CD4-positive, CD25-positive, alpha-beta regulatory T cell (primary cell): ENCODE results near the gene TAF1D. TPM values are rescaled to one million over a fixed set of nuclear protein-coding genes. Genes with fewer than 3 reads are reported as not detected.
"Not testable (repeated sequence)": the region's sequence is repeated elsewhere in the genome, so short reads cannot be mapped to it uniquely, and the experiment has no call there.

ENCODE experiments used
- ATAC-seq, 2 donors: fragments of 150-1000 bp; cut with Tn5 transposase; one replicate each; pipeline ENCODE4 v1.10.0; 2021; ENCODE audit warnings: low read depth in 2 of 2, moderate number of reproducible peaks in 2 of 2, moderate library complexity in 1 of 2
- DNase-seq, 3 donors: peaks; one replicate each; pipeline versions ENCODE4 v3.0.0 to v3.0.0-alpha.2; 2012 to 2022; ENCODE audit warnings: mixed read lengths in 1 of 3
- H3K27ac ChIP-seq: one replicate; pipeline ENCODE4 v1.7.0; 2013; ENCODE audit warnings: mild to moderate bottlenecking, low read length; ENCODE audit not compliant: insufficient read depth, poor library complexity, severe bottlenecking
- H3K27me3 ChIP-seq: one replicate; pipeline ENCODE4 v1.7.0; 2013; ENCODE audit warnings: low read length; ENCODE audit not compliant: control insufficient read depth, insufficient read depth
- H3K36me3 ChIP-seq: one replicate; pipeline ENCODE4 v1.7.0; 2013; ENCODE audit warnings: mild to moderate bottlenecking, low read length, moderate library complexity; ENCODE audit not compliant: control insufficient read depth, insufficient read depth
- H3K4me1 ChIP-seq: 2 replicates; pipeline ENCODE4 v1.7.0; 2013; ENCODE audit warnings: mild to moderate bottlenecking, low read length; ENCODE audit not compliant: insufficient read depth, control insufficient read depth, poor library complexity, severe bottlenecking
- H3K4me3 ChIP-seq: one replicate; pipeline ENCODE4 v1.7.0; 2013; ENCODE audit warnings: low read depth, mild to moderate bottlenecking, low read length, moderate library complexity
- H3K9me3 ChIP-seq, 2 experiments: 1 replicate in 1 of 2; 2 replicates in 1 of 2; pipeline ENCODE4 v1.7.0; 2013; ENCODE audit warnings: low read length in 2 of 2, mild to moderate bottlenecking in 1 of 2, moderate library complexity in 1 of 2; ENCODE audit not compliant: control insufficient read depth in 2 of 2
- H3K27ac Mint-ChIP-seq, 3 donors: one replicate each; pipeline ENCODE4 v1.8.0; 2020 to 2022; ENCODE audit warnings: mild to moderate bottlenecking in 3 of 3, mixed read lengths in 3 of 3, moderate library complexity in 2 of 3
- H3K27me3 Mint-ChIP-seq: one replicate; pipeline ENCODE4 v1.8.0; 2022; ENCODE audit warnings: mild to moderate bottlenecking, mixed read lengths
- H3K36me3 Mint-ChIP-seq: one replicate; pipeline ENCODE4 v1.8.0; 2020; ENCODE audit warnings: mixed read lengths
- H3K4me1 Mint-ChIP-seq, 4 donors: one replicate each; pipeline ENCODE4 v1.8.0; 2020 to 2022; ENCODE audit warnings: mixed read lengths in 4 of 4, mild to moderate bottlenecking in 1 of 4
- H3K4me3 Mint-ChIP-seq, 4 donors: one replicate each; pipeline ENCODE4 v1.8.0; 2020 to 2022; ENCODE audit warnings: mild to moderate bottlenecking in 4 of 4, mixed read lengths in 4 of 4, moderate library complexity in 3 of 4
- H3K9me3 Mint-ChIP-seq, 7 donors: one replicate each; pipeline ENCODE4 v1.8.0; 2020 to 2022; ENCODE audit warnings: mixed read lengths in 7 of 7, mild to moderate bottlenecking in 3 of 7, moderate library complexity in 2 of 7
- polyA plus RNA-seq, 4 donors: library from polyadenylated mRNA; unstranded; fragments of 300-500 nt; fragmentation: Illumina TruSeq; gene quantifications; one replicate each; pipeline ENCODE4 v1.2.3, GENCODE V29; 2021
- total RNA-seq: library from RNA; stranded (reverse); gene quantifications from one replicate; pipeline ENCODE4 v1.2.3, GENCODE V29; 2022

Gene TAF1D
- total and polyA plus RNA-seq, 5 donors from 2014 or later: 18.2 to 162 (median 19.7) TPM

- H3K9me3 Mint-ChIP-seq, H3K4me3 ChIP-seq, H3K27me3 Mint-ChIP-seq, H3K27ac ChIP-seq, ATAC-seq, H3K4me1 ChIP-seq, H3K4me1 Mint-ChIP-seq, H3K4me3 Mint-ChIP-seq, DNase-seq, H3K27me3 ChIP-seq, H3K9me3 ChIP-seq: not testable (repeated sequence)
- H3K36me3 Mint-ChIP-seq: peaks cover 35% of the 10 kb centered on the region
- H3K36me3 ChIP-seq: peaks cover 65% of the 10 kb centered on the region
- peak overlapping the region in 2 of 3 donors; percentile 58 to 66 for H3K27ac Mint-ChIP-seq
These were observed 17.8 kb upstream of the TAF1D start for GRCh38 chr11:93759123-93759522.

DNA sequence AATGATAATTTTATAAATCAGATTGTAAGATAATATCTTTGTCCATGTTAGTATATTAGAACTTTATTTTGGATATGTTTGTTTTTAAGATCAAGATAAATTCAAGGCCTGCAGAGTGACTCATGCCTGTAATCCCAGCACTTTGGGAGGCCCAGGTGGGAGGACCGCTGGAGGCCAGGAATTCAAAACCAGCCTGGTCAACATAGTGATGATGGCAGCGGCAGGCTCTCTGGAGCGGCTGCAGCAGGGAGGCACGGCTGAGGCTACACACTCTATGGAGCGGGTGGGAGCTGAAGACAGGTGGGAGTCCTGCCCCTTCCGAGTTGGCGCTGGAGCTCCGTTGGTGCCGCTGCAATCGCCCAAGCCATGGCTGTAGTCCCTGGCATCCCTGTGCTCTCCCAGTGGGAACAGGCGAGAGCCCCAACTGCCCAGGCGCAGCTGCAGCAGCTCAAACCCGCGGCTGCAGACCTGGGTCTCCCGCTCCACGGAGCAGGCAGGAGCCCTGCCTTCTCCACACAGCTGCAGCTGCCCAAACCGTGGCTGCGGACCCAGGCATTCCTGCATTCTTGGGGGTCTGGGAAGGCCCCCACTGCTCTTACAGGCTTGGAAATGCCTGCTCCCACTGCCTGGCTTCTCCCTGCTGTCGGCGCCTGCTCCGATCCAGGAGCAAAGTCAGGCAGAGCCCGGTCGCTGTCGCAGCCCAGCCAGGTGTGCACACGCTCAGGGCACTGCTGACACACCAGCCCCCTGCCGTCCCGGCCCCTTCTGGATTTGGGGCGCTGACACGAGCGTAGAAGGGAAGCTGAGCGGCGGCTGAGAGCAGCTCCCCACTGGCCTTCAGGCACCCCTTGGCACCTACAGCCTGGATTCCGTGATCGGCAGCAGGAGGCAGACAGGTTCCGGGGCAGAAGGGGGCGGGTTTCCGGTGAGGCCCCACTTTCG lies 16.9 kb upstream of the TAF1D start:
- no peaks in the 10 kb centered on the region for H3K4me1 ChIP-seq
- no peaks in the 10 kb centered on the region for H3K9me3 ChIP-seq
- DNase-seq (no peak), ATAC-seq (no peak)
- H3K4me3 Mint-ChIP-seq: no peak overlapping the region
- H3K36me3 Mint-ChIP-seq: peaks cover 35% of the 10 kb centered on the region
- no peak overlapping the region for H3K27ac ChIP-seq
- H3K36me3 ChIP-seq: peaks cover 70% of the 10 kb centered on the region
- H3K4me3 ChIP-seq: no peak overlapping the region
- peak overlapping the region in 1 of 3 donors; percentile 38 for H3K27ac Mint-ChIP-seq
- no peaks in the 10 kb centered on the region for H3K4me1 Mint-ChIP-seq
- H3K27me3 ChIP-seq: no peaks in the 10 kb centered on the region
- H3K9me3 Mint-ChIP-seq: peaks cover 0 to 3% (median 0%) of the 10 kb centered on the region in 7 donors
- no peaks in the 10 kb centered on the region for H3K27me3 Mint-ChIP-seq

DNA sequence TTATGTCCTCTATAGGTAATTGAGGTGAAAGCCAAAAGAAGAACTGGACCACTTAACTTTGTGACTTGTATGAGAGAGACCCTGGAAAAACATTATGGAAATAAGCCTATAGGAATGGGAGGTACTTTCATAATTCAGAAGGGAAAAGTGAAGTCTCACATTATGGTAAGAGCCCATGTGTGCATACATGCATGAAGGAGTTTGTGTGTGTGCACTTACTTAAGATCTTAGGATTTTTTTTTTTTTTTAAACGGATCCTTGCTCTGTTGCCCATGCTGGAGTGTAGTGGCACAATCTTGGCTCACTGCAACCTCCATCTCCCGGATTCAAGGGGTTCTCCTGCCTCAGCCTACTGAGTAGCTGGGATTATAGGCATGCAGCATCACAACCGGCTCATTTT lies 16.0 kb upstream of the TAF1D start:
- no peak overlapping the region for H3K4me3 Mint-ChIP-seq
- no peak overlapping the region for H3K27ac Mint-ChIP-seq
- DNase-seq: no peak
- no peaks in the 10 kb centered on the region for H3K4me1 Mint-ChIP-seq
- no peak overlapping the region for H3K4me3 ChIP-seq
- ATAC-seq: no peak
- no peaks in the 10 kb centered on the region for H3K9me3 ChIP-seq
- H3K27me3 Mint-ChIP-seq: no peaks in the 10 kb centered on the region
- peaks cover 37% of the 10 kb centered on the region for H3K36me3 Mint-ChIP-seq
- H3K4me1 ChIP-seq: no peaks in the 10 kb centered on the region
- peaks cover 61% of the 10 kb centered on the region for H3K36me3 ChIP-seq
- H3K27me3 ChIP-seq: no peaks in the 10 kb centered on the region
- H3K9me3 Mint-ChIP-seq: peaks cover 0 to 3% (median 0%) of the 10 kb centered on the region in 7 donors
- no peak overlapping the region for H3K27ac ChIP-seq

DNA sequence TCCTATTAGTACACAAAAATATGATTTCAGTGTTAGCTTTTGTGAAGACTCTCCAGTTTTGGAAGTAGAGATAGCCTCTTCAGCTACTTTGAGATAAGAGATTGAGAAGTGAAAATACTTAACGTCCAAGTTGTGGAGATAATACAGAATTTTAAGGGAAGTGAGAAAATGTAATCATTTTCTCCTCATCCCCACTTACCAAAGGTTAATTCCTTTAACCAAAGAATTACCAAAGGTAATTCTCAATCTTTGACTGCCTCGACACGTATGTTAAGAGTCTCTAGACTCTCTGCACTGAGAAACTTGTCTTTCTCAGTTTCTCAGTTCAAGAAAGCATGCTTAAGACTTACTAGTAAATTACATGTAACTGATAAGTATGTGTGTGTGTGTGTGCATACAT lies 15.5 kb upstream of the TAF1D start:
- peaks cover 0 to 3% (median 0%) of the 10 kb centered on the region in 7 donors for H3K9me3 Mint-ChIP-seq
- H3K4me1 Mint-ChIP-seq: no peaks in the 10 kb centered on the region
- H3K27me3 ChIP-seq: no peaks in the 10 kb centered on the region
- no peak overlapping the region for H3K4me3 Mint-ChIP-seq
- no peaks in the 10 kb centered on the region for H3K9me3 ChIP-seq
- H3K36me3 Mint-ChIP-seq: peaks cover 41% of the 10 kb centered on the region
- H3K4me1 ChIP-seq: no peaks in the 10 kb centered on the region
- peaks cover 58% of the 10 kb centered on the region for H3K36me3 ChIP-seq
- no peak overlapping the region for H3K4me3 ChIP-seq
- H3K27ac ChIP-seq: no peak overlapping the region
- no peak overlapping the region for H3K27ac Mint-ChIP-seq
- no peaks in the 10 kb centered on the region for H3K27me3 Mint-ChIP-seq
- no peak for ATAC-seq
- no peak for DNase-seq

DNA sequence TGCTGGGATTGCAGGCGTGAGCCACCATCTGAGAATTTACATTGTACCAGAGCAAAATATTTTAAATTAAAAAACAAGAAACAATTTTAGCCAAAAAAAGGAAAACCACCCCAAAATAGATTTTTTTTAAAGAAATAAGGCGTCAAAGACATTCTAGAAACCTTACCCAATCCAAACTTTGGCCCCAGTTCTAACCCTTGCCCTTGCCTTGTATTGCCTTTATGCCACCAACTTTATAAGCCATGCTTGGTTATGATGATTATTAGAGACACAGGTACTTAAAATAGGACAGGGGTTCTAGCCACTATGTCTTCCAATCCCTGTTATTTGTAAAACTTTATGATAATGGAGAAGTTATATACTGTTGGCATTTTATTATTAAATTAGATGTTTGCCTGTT lies 11.9 kb upstream of the TAF1D start:
- H3K4me3 ChIP-seq: no peak overlapping the region
- H3K27ac ChIP-seq: no peak overlapping the region
- Mint-ChIP-seq H3K27ac (no peak overlapping the region), H3K27me3 (no peaks in the 10 kb centered on the region), H3K4me1 (peaks cover 0 to 5% (median under 1%) of the 10 kb centered on the region in 4 donors), H3K4me3 (no peak overlapping the region), H3K36me3 (peaks cover 22% of the 10 kb centered on the region), H3K9me3 (no peaks in the 10 kb centered on the region)
- H3K27me3 ChIP-seq: no peaks in the 10 kb centered on the region
- no peaks in the 10 kb centered on the region for H3K4me1 ChIP-seq
- peaks cover 40% of the 10 kb centered on the region for H3K36me3 ChIP-seq
- DNase-seq: no peak
- no peak for ATAC-seq
- H3K9me3 ChIP-seq: no peaks in the 10 kb centered on the region

GRCh38 chr11:93751001-93751400 lies 9.7 kb upstream of the TAF1D start:
- peaks cover 17% of the 10 kb centered on the region for H3K36me3 Mint-ChIP-seq
- peaks cover 3 to 9% (median 6%) of the 10 kb centered on the region in 4 donors for H3K4me1 Mint-ChIP-seq
- Histone ChIP-seq H3K4me3 (no peak overlapping the region), H3K27me3 (no peaks in the 10 kb centered on the region), H3K9me3 (no peaks in the 10 kb centered on the region), H3K27ac (no peak overlapping the region), H3K4me1 (no peaks in the 10 kb centered on the region), H3K36me3 (peaks cover 21% of the 10 kb centered on the region)
- no peak overlapping the region for H3K4me3 Mint-ChIP-seq
- DNase-seq (no peak), ATAC-seq (no peak)
- H3K27me3 Mint-ChIP-seq: no peaks in the 10 kb centered on the region
- H3K27ac Mint-ChIP-seq: no peak overlapping the region
- no peaks in the 10 kb centered on the region for H3K9me3 Mint-ChIP-seq

DNA sequence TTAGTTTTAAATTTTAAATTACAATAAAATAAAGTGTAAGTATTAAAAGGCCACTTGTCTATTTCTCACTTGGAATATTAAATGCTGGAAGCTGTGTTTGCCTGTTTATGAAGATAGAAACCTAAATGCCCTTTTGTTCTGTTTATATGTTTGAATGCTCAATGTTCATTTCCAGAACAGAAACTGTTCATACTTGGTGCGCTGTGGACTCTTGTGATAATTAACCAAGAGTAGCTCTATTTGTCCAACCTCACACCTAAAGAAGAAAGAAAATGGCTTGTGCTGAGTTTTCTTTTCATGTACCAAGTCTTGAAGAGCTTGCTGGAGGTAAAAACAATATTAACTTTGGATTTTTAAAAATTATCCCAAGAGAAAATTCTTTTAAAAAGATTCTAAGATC lies 5.8 kb upstream of the TAF1D start:
- Histone ChIP-seq H3K27me3 (no peaks in the 10 kb centered on the region), H3K36me3 (peaks cover 6% of the 10 kb centered on the region), H3K4me1 (peaks cover 7% of the 10 kb centered on the region), H3K4me3 (no peak overlapping the region), H3K27ac (no peak overlapping the region), H3K9me3 (no peaks in the 10 kb centered on the region)
- ATAC-seq: no peak
- Mint-ChIP-seq H3K27me3 (no peaks in the 10 kb centered on the region), H3K9me3 (no peaks in the 10 kb centered on the region), H3K36me3 (peaks cover 15% of the 10 kb centered on the region), H3K4me3 (no peak overlapping the region), H3K4me1 (peaks cover 19 to 36% (median 21%) of the 10 kb centered on the region in 4 donors), H3K27ac (no peak overlapping the region)
- no peak for DNase-seq

GRCh38 chr11:93746101-93746500 lies 4.8 kb upstream of the TAF1D start:
- no peaks in the 10 kb centered on the region for H3K27me3 ChIP-seq
- Mint-ChIP-seq H3K27ac (no peak overlapping the region), H3K27me3 (no peaks in the 10 kb centered on the region), H3K4me1 (peaks cover 19 to 45% (median 25%) of the 10 kb centered on the region in 4 donors), H3K4me3 (no peak overlapping the region), H3K36me3 (peaks cover 21% of the 10 kb centered on the region), H3K9me3 (no peaks in the 10 kb centered on the region)
- no peaks in the 10 kb centered on the region for H3K9me3 ChIP-seq
- peaks cover 10% of the 10 kb centered on the region for H3K4me1 ChIP-seq
- peaks cover 5% of the 10 kb centered on the region for H3K36me3 ChIP-seq
- no peak overlapping the region for H3K4me3 ChIP-seq
- DNase-seq (no peak), ATAC-seq (no peak)
- no peak overlapping the region for H3K27ac ChIP-seq
